ENCODE results near the gene UGT1A10.

DNA sequence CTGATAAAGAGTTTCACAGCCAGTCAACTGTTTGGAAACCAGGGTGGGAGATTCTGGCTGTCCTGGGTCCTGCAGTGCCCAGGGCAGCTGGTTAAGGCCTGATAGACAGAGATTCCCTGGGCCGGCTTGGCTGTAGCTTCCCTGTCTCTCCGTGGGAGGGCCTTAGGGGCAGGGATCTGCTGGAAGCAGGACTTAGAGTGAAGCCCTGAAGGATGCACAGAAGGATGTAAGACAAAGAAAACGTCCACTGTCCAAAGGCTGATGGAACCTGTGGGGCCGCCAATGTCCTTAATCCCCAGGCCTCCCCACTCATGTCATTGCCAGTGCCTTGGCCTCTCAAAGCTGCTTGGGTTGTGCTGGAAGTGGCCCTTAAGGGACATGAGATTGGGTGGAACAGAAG is 174.8 kb downstream of the UGT1A10 start:
- TF ChIP-seq, protein P1, sequence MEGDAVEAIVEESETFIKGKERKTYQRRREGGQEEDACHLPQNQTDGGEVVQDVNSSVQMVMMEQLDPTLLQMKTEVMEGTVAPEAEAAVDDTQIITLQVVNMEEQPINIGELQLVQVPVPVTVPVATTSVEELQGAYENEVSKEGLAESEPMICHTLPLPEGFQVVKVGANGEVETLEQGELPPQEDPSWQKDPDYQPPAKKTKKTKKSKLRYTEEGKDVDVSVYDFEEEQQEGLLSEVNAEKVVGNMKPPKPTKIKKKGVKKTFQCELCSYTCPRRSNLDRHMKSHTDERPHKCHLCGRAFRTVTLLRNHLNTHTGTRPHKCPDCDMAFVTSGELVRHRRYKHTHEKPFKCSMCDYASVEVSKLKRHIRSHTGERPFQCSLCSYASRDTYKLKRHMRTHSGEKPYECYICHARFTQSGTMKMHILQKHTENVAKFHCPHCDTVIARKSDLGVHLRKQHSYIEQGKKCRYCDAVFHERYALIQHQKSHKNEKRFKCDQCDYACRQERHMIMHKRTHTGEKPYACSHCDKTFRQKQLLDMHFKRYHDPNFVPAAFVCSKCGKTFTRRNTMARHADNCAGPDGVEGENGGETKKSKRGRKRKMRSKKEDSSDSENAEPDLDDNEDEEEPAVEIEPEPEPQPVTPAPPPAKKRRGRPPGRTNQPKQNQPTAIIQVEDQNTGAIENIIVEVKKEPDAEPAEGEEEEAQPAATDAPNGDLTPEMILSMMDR (conservative IDR thresholded peaks at IDR 0.05; ENCODE audit: low read length): no peak
- TF ChIP-seq EZH2phosphoT487 (IDR thresholded peaks at IDR 0.05; ENCODE audit: borderline replicate concordance): no peak

Data from Loucy (cell line).